Prostate gland (tissue), 2 donors: ENCODE results near the gene RUFY3.

Experiments used
- POLR2A ChIP-seq: fragments of 450-650 bp; IDR thresholded peaks from one replicate; pipeline ENCODE4 v1.6.1; 2016; ENCODE audit warnings: antibody characterized with exemption, mild to moderate bottlenecking
- POLR2AphosphoS5 ChIP-seq: sonication (generic); formaldehyde crosslinking; IDR thresholded peaks from one replicate; pipeline ENCODE4 v1.6.1; 2017; ENCODE audit warnings: antibody characterized with exemption
- TF ChIP-seq, protein P1 (sequence below), 4 experiments: fragments of 200-600 bp in 2 of 4; fragments of 450-650 bp in 2 of 4; sonication (generic) in 2 of 4; IDR thresholded peaks; 1 replicate in 3 of 4; 2 replicates in 1 of 4; pipeline ENCODE4 v1.5.1; 2016 to 2019; ENCODE audit warnings: antibody characterized with exemption in 4 of 4, mild to moderate bottlenecking in 2 of 4, moderate library complexity in 2 of 4

GRCh38 chr4:70704931-70705182 lies 16.9 kb upstream of the RUFY3 start:
- TF ChIP-seq, protein P1, sequence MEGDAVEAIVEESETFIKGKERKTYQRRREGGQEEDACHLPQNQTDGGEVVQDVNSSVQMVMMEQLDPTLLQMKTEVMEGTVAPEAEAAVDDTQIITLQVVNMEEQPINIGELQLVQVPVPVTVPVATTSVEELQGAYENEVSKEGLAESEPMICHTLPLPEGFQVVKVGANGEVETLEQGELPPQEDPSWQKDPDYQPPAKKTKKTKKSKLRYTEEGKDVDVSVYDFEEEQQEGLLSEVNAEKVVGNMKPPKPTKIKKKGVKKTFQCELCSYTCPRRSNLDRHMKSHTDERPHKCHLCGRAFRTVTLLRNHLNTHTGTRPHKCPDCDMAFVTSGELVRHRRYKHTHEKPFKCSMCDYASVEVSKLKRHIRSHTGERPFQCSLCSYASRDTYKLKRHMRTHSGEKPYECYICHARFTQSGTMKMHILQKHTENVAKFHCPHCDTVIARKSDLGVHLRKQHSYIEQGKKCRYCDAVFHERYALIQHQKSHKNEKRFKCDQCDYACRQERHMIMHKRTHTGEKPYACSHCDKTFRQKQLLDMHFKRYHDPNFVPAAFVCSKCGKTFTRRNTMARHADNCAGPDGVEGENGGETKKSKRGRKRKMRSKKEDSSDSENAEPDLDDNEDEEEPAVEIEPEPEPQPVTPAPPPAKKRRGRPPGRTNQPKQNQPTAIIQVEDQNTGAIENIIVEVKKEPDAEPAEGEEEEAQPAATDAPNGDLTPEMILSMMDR (IDR thresholded peaks at IDR 0.05), result no peak
- TF ChIP-seq POLR2A, result no peak
- no peak for TF ChIP-seq POLR2AphosphoS5
